ENCODE data around the gene SNCB.

SNCB gene

GRCh38 chr5:176644878-176645670, 14.7 kb upstream of the SNCB start:
- no peak for DNase-seq (ENCODE audit: low read depth in 2 of 2)

DNA sequence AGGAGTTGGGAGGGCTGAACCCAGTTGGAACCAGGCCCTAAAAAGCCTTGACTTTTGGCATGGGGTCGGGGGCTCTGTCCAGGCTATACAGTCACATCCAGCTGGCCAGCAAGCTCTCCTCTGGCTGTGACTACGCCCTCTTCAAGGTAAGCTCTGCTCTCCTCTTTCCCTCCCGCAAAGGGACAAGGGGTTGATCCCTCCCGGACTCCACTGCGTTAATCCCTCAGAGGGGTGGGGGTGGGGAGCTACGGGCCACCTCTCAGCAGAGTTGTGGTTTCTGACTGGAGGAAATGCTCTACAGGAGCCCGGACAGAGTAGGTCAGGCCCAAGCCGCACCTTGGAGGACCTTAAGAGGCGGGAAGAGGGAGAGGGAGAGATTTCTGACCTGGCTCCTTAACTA, 14.0 kb upstream of the SNCB start:
- DNase-seq (ENCODE audit: low read depth in 2 of 2): no peak

- DNase-seq (ENCODE audit: low read depth in 2 of 2): no peak
These were observed 13.3 kb upstream of the SNCB start for GRCh38 chr5:176643491-176644219.

- DNase-seq (ENCODE audit: low read depth in 2 of 2): no peak
These were observed 12.5 kb upstream of the SNCB start for GRCh38 chr5:176642675-176643490.

GRCh38 chr5:176640616-176641015, 10.3 kb upstream of the SNCB start:
- DNase-seq (ENCODE audit: low read depth in 2 of 2): no peak

GRCh38 chr5:176639981-176640380, 9.6 kb upstream of the SNCB start:
- no peak for DNase-seq (ENCODE audit: low read depth in 2 of 2)

- no peak for DNase-seq (ENCODE audit: low read depth in 2 of 2)
These were observed 8.9 kb upstream of the SNCB start for GRCh38 chr5:176639208-176639607.

GRCh38 chr5:176638437-176638836, 8.1 kb upstream of the SNCB start:
- DNase-seq (ENCODE audit: low read depth in 2 of 2): no peak

DNA sequence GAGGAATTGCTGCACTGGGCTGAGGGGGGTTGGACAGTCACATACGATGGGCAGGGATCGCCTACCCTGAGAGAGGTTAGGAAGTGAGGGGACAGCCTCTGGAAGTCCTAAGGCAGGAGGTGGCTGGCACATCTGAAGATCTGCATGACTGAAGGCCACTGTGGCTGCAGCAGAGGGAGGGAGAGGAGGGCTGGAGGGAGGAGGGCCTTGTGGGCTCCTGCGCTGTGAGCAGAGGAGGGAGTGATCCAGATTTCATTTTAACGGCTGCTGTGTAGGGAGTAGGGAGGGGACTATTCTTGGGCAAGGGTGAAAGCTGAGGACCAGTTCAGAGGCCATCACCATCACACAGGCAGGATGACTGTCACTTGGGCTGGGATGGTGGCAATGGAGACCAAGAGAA, 7.2 kb upstream of the SNCB start:
- DNase-seq (ENCODE audit: low read depth in 2 of 2): no peak

- DNase-seq (ENCODE audit: low read depth in 2 of 2): no peak
These were observed 6.1 kb upstream of the SNCB start for GRCh38 chr5:176636426-176636825.

- DNase-seq (ENCODE audit: low read depth in 2 of 2): no peak
These were observed 3.3 kb upstream of the SNCB start for GRCh38 chr5:176633598-176633997.

DNA sequence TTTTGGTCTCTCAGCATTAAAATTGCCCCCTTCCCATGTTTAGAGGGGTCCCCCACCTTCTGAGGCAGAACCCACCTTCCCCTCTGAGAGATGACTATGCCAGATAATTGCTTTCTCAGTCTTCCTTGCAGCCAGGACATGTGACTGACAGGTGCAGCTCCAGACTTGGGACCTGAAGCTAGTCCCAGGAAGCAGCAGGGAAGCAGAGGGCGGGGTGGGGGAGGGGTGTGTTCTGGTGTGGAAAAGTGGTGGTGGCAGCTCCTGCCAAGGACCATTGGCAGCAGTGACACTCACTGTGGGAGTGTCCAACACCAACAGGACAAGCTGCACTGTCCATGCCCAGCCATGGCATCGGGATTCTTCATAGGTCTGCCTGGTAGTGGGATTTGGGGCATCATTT, 2.4 kb upstream of the SNCB start:
- DNase-seq (ENCODE audit: low read depth in 2 of 2): no peak

DNA sequence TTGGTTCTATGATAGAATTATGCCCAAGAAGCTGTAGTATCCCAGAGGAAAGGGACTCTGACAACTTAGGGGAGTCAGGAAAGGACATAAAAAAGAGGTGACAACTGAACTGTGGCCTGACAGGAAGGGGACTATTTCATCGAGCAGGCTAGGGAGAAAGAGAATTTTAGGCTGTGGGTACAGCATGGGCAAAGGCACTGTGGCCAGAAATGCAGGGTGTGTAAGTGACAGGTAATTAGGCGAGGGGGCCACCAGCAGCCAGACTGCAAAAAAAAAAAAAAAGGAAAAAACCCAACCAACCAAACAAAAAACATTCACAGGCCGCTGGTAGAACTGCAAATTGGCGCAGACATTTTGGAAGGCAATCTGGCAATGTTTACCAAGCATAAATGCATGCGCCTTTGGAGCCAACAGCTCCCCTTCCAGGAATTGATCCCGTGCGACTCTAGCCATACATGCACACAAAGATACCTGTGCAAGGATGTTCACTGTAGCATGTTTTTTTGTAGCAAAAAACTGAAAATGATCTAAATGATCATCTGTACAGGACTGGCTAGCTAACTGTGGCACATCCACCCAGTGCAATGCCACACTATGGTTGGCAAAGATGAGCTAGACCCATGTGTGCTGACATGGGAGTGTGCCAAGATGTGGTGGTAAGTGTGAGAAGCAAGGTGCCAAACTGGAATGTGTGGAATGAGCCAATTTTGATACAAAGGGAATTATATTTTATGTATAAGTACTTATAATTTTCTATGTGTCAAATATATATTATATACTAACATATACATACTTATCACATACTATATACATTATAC, 1.3 kb upstream of the SNCB start:
- DNase-seq (ENCODE audit: low read depth in 2 of 2): no peak

DNA sequence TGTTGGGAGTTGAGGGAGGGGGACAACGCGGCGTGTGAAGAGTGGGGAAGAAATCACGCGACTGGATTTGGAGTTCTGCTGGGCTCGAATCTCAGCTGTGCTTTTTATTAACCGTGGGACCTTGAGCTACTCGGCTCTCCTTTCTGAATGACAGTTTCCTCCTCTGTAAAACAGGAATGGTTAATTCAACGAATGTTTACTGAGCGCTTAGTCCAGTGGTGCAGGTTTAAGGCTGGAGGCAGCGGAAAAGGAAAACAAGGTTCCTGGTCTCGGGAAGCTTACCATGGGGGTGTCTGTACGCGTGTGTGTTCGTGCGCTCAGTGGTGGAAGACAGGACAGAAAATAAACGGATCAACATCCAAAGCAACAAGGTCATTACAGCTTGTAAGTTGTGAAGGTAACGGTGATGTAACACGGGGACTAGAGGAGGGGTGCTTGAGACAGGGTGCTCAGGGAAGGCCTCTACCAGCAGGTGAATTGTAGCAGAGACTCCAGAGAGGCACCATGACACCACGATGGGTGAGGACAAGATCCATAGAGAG, 418 bp upstream of the SNCB start:
- DNase-seq (ENCODE audit: low read depth in 2 of 2): no peak

- DNase-seq (ENCODE audit: low read depth in 2 of 2): no peak
These were observed 949 bp downstream of the SNCB start for GRCh38 chr5:176629317-176629852.

GRCh38 chr5:176628406-176629228, 1.7 kb downstream of the SNCB start:
- no peak for DNase-seq (ENCODE audit: low read depth in 2 of 2)

- DNase-seq (ENCODE audit: low read depth in 2 of 2): no peak
These were observed 2.8 kb downstream of the SNCB start for GRCh38 chr5:176627582-176627981.

GRCh38 chr5:176626876-176627236, 3.5 kb downstream of the SNCB start:
- no peak for DNase-seq (ENCODE audit: low read depth in 2 of 2)

GRCh38 chr5:176625966-176626875, 4.1 kb downstream of the SNCB start:
- no peak for DNase-seq (ENCODE audit: low read depth in 2 of 2)
